H1 (cell line): ENCODE results near the gene PSMA5.

Source experiments
- CBX5 ChIP-seq: fragments of 300-800, 300-1000 bp; sonication (generic); IDR thresholded peaks from 2 replicates; pipeline ENCODE4 v1.7.1; 2016; ENCODE audit warnings: antibody characterized with exemption, low read length, low read depth
- CBX8 ChIP-seq: fragments of 300-800, 300-1000 bp; sonication (generic); IDR thresholded peaks from 2 replicates; pipeline ENCODE4 v1.7.1; 2016; ENCODE audit warnings: low read depth, low read length, borderline replicate concordance
- EP300 ChIP-seq, 2 experiments: IDR thresholded peaks; 1 replicate in 1 of 2; 2 replicates in 1 of 2; pipeline ENCODE4 v1.6.1; 2011 to 2012; ENCODE audit warnings: low read depth in 2 of 2, low read length in 2 of 2, mild to moderate bottlenecking in 2 of 2, borderline replicate concordance in 1 of 2, inconsistent platforms in 1 of 2, moderate library complexity in 1 of 2
- EZH2 ChIP-seq: fragments of 200-600 bp; sonication (generic); IDR thresholded peaks from 2 replicates; pipeline ENCODE4 v1.7.1; 2012; ENCODE audit warnings: low read depth, mild to moderate bottlenecking, moderate library complexity, low read length, inconsistent platforms; ENCODE audit not compliant: severe bottlenecking
- NRF1 ChIP-seq: IDR thresholded peaks from 2 replicates; pipeline ENCODE4 v1.6.1; 2011; ENCODE audit warnings: mild to moderate bottlenecking, low read depth, low read length, improper control_type of control experiment
- POLR2A ChIP-seq, 2 experiments: IDR thresholded peaks; 1 replicate in 1 of 2; 2 replicates in 1 of 2; pipeline ENCODE4 v1.6.1; 2011; ENCODE audit warnings: low read depth in 2 of 2, low read length in 2 of 2, mild to moderate bottlenecking in 2 of 2; ENCODE audit errors: control extremely low read depth in 1 of 2
- POLR2AphosphoS5 ChIP-seq: IDR thresholded peaks from 2 replicates; pipeline ENCODE4 v1.6.1; 2011; ENCODE audit warnings: low read depth, low read length
- POU5F1 ChIP-seq: IDR thresholded peaks from 2 replicates; pipeline ENCODE4 v1.6.1; 2011; ENCODE audit warnings: low read depth, mild to moderate bottlenecking, low read length, moderate library complexity
- SP1 ChIP-seq: IDR thresholded peaks from 2 replicates; pipeline ENCODE4 v1.6.1; 2011; ENCODE audit warnings: low read depth, low read length
- TBP ChIP-seq: IDR thresholded peaks from 2 replicates; pipeline ENCODE4 v1.6.1; 2011; ENCODE audit warnings: low read depth, low read length, improper control_type of control experiment
- ZNF274 ChIP-seq: IDR thresholded peaks from 2 replicates; pipeline ENCODE4 v1.7.0; 2012; ENCODE audit warnings: low read length, borderline replicate concordance; ENCODE audit errors: extremely low read depth
- TF ChIP-seq, protein P1 (sequence below), 3 experiments: IDR thresholded peaks; 1 replicate in 2 of 3; 2 replicates in 1 of 3; pipeline versions ENCODE4 v1.5.1 to v1.6.1; 2011; ENCODE audit warnings: low read length in 3 of 3, mild to moderate bottlenecking in 3 of 3, inconsistent platforms in 2 of 3, low read depth in 1 of 3, moderate library complexity in 1 of 3; ENCODE audit not compliant: insufficient read depth in 1 of 3; ENCODE audit errors: control extremely low read depth in 1 of 3
- TF ChIP-seq, protein P2 (sequence below): IDR thresholded peaks from 2 replicates; pipeline ENCODE4 v1.6.1; 2011; ENCODE audit warnings: low read length, improper control_type of control experiment
- TF ChIP-seq, protein P3 (sequence below): IDR thresholded peaks from 2 replicates; pipeline ENCODE4 v1.6.1; 2012; ENCODE audit warnings: inconsistent platforms

DNA sequence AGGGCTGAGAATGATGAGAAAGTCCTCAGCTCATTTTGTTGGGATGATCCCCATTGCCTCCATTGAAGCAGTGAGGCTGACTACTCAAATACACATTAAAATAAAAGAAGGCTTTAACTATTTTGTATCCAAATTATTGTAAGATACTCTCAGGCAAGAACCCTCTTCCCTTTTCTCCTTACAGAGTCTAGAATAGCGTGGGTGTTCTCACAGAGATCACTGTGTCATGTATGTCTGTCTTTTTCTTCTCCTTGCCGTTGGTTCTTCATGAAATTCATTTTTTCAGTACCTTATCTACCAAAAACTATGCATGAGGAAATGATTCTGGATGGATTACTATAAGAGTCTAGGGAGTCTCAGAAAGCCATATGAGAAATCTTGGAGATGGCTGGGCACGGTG is 58.6 kb downstream of the PSMA5 start:
- no peak for TF ChIP-seq SP1
- TF ChIP-seq, protein P1, sequence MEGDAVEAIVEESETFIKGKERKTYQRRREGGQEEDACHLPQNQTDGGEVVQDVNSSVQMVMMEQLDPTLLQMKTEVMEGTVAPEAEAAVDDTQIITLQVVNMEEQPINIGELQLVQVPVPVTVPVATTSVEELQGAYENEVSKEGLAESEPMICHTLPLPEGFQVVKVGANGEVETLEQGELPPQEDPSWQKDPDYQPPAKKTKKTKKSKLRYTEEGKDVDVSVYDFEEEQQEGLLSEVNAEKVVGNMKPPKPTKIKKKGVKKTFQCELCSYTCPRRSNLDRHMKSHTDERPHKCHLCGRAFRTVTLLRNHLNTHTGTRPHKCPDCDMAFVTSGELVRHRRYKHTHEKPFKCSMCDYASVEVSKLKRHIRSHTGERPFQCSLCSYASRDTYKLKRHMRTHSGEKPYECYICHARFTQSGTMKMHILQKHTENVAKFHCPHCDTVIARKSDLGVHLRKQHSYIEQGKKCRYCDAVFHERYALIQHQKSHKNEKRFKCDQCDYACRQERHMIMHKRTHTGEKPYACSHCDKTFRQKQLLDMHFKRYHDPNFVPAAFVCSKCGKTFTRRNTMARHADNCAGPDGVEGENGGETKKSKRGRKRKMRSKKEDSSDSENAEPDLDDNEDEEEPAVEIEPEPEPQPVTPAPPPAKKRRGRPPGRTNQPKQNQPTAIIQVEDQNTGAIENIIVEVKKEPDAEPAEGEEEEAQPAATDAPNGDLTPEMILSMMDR (IDR thresholded peaks at IDR 0.05; ENCODE audit: control extremely low read depth in 1 of 3, insufficient read depth in 1 of 3, low read depth in 1 of 3, low read length in 3 of 3), result no peak
- TF ChIP-seq CBX5, result no peak
- no peak for TF ChIP-seq CBX8
- no peak for TF ChIP-seq ZNF274
- TF ChIP-seq NRF1, result no peak
- TF ChIP-seq, protein P2, sequence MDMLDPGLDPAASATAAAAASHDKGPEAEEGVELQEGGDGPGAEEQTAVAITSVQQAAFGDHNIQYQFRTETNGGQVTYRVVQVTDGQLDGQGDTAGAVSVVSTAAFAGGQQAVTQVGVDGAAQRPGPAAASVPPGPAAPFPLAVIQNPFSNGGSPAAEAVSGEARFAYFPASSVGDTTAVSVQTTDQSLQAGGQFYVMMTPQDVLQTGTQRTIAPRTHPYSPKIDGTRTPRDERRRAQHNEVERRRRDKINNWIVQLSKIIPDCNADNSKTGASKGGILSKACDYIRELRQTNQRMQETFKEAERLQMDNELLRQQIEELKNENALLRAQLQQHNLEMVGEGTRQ, result no peak
- TF ChIP-seq POLR2A (IDR thresholded peaks at IDR 0.05; ENCODE audit: control extremely low read depth in 1 of 2, low read depth in 2 of 2, low read length in 2 of 2), result no peak
- no peak for TF ChIP-seq EZH2
- TF ChIP-seq TBP, result no peak
- TF ChIP-seq POLR2AphosphoS5, result no peak
- TF ChIP-seq, protein P3, sequence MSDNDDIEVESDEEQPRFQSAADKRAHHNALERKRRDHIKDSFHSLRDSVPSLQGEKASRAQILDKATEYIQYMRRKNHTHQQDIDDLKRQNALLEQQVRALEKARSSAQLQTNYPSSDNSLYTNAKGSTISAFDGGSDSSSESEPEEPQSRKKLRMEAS, result no peak
- TF ChIP-seq EP300 (IDR thresholded peaks at IDR 0.05; ENCODE audit: borderline replicate concordance in 1 of 2, low read depth in 2 of 2, low read length in 2 of 2), result no peak
- no peak for TF ChIP-seq POU5F1
